Fibroblast of villous mesenchyme (primary cell): ENCODE results near the gene NRXN3. TPM values are rescaled to one million over a fixed set of nuclear protein-coding genes. Genes with fewer than 3 reads are reported as not detected.

Source experiments
- DNase-seq: peaks from one replicate; pipeline ENCODE4 v3.0.0-alpha.2; 2010; ENCODE audit warnings: low read depth
- H3K4me3 ChIP-seq: 2 replicates; pipeline ENCODE4 v1.5.1; 2011; ENCODE audit warnings: low read depth, mild to moderate bottlenecking, low read length
- total RNA-seq: library from RNA; depleted of rRNA; stranded (reverse); fragments of >200 nt; gene quantifications from 2 replicates; pipeline ENCODE4 v1.2.3, GENCODE V29; 2012
- TF ChIP-seq, protein P1 (sequence below): IDR thresholded peaks from 2 replicates; pipeline ENCODE4 v1.5.1; 2012; ENCODE audit warnings: low read depth, mild to moderate bottlenecking, low read length; ENCODE audit not compliant: insufficient read depth

NRXN3 gene
- total RNA-seq, 1 donor = 7.3 TPM

GRCh38 chr14:78197051-78197450 is 26.9 kb downstream of the NRXN3 start:
- no peak overlapping the region for H3K4me3 ChIP-seq
- TF ChIP-seq, protein P1, sequence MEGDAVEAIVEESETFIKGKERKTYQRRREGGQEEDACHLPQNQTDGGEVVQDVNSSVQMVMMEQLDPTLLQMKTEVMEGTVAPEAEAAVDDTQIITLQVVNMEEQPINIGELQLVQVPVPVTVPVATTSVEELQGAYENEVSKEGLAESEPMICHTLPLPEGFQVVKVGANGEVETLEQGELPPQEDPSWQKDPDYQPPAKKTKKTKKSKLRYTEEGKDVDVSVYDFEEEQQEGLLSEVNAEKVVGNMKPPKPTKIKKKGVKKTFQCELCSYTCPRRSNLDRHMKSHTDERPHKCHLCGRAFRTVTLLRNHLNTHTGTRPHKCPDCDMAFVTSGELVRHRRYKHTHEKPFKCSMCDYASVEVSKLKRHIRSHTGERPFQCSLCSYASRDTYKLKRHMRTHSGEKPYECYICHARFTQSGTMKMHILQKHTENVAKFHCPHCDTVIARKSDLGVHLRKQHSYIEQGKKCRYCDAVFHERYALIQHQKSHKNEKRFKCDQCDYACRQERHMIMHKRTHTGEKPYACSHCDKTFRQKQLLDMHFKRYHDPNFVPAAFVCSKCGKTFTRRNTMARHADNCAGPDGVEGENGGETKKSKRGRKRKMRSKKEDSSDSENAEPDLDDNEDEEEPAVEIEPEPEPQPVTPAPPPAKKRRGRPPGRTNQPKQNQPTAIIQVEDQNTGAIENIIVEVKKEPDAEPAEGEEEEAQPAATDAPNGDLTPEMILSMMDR = no peak
- DNase-seq = no peak

DNA sequence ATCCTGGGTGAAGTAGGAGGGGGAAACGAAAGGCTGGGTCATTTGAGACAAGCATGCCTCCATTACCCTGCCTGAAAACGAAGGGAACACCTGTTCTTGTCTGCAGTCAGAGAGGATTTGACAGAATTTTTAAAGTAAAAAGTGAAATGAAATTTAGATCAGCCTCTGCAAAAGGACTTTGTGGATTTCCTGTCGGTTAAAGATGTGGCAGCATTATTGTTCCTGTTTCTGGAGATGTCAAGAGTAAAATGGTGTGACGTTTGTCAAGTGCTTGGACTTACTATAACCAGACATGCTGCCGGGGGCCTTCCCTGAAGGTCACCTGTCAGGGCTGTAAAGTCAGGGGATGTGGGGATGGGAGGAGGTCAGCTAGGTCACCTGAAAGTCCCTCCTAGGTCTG is 32.0 kb downstream of the NRXN3 start:
- no peak overlapping the region for H3K4me3 ChIP-seq
- no peak for DNase-seq
- TF ChIP-seq, protein P1 = no peak

GRCh38 chr14:78202976-78203375 is 32.8 kb downstream of the NRXN3 start:
- no peak overlapping the region for H3K4me3 ChIP-seq
- TF ChIP-seq, protein P1 = no peak
- DNase-seq = no peak

- TF ChIP-seq, protein P1 = no peak
- DNase-seq = no peak
- H3K4me3 ChIP-seq = no peak overlapping the region
These were observed 37.2 kb downstream of the NRXN3 start for GRCh38 chr14:78207414-78207813.

DNA sequence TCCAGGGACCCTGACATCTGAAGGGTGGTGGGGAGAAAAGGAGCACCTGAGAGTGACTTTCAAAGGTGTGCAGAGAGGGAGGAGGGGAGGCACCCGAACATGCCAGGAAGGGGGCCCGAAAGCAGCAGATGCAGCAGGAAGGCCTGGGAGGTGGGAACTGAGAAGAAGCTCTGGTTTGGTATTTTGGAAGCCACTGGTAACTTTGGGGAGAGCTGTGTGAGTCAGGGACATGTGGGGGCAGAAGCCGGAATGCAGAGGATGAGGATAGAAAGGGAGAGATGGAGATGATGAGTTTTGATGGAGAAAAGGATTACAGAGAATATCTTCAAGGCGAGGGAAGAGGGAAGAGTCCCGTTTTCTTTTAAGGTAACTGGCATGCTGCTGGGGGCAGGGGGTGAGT is 50.1 kb downstream of the NRXN3 start:
- TF ChIP-seq, protein P1 = no peak
- no peak for DNase-seq
- H3K4me3 ChIP-seq = no peak overlapping the region

DNA sequence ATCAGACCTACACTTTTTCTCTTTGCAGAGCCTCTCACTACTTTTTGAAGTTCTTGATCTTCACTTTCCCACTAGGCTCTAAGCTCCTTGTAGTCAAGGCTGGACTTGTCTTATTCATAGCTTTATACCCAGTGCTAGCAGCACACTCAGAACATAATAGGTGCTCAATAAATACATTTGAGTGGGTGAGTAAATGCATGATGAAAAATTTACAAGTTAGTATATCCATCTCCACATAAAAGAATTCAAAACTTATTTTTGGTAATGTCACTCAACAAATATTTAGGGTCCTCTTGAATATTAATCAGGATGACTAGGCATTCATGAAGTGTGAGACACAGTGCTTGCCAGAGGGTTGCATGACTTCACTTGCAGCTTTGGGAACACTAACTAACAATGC is 52.6 kb downstream of the NRXN3 start:
- TF ChIP-seq, protein P1 = no peak
- no peak overlapping the region for H3K4me3 ChIP-seq
- DNase-seq = no peak
